ENCODE data around the gene EHD2.

DNA sequence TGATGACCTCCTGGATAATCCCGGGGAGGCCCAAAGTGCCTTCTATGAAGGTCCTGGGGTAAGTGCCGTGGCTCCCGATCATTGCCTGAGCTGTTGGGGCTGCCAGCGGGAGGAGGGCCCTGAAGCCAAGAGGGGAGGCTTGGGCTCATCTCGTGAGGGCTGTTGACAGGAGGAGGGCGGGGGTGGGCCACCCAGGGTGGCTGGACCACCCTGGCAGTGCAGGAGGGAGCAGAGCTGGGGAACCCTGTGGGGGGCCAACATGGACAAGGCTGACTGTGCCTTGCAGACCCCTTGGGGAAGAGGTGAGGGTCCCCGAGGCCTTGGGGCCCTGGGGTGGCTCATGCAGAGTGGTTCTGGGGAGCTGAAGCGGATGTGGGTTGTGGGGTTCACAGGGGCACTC, 37.4 kb upstream of the EHD2 start:
- TF ChIP-seq RCOR1 (IDR thresholded peaks at IDR 0.05; ENCODE audit: insufficient replicate concordance, low read length) (no peak), POLR2A (IDR thresholded peaks at IDR 0.05; ENCODE audit: low read depth, low read length) (no peak), SMC3 (IDR thresholded peaks at IDR 0.05; ENCODE audit: low read depth, low read length) (no peak), RAD21 (IDR thresholded peaks at IDR 0.05; ENCODE audit: low read length) (no peak), BHLHE40 (IDR thresholded peaks at IDR 0.05; ENCODE audit: low read depth, low read length) (no peak), RFX5 (IDR thresholded peaks at IDR 0.05; ENCODE audit: low read depth, low read length) (no peak), FOS (IDR thresholded peaks at IDR 0.05; ENCODE audit: low read depth, low read length) (no peak)
- TF ChIP-seq, protein P1, sequence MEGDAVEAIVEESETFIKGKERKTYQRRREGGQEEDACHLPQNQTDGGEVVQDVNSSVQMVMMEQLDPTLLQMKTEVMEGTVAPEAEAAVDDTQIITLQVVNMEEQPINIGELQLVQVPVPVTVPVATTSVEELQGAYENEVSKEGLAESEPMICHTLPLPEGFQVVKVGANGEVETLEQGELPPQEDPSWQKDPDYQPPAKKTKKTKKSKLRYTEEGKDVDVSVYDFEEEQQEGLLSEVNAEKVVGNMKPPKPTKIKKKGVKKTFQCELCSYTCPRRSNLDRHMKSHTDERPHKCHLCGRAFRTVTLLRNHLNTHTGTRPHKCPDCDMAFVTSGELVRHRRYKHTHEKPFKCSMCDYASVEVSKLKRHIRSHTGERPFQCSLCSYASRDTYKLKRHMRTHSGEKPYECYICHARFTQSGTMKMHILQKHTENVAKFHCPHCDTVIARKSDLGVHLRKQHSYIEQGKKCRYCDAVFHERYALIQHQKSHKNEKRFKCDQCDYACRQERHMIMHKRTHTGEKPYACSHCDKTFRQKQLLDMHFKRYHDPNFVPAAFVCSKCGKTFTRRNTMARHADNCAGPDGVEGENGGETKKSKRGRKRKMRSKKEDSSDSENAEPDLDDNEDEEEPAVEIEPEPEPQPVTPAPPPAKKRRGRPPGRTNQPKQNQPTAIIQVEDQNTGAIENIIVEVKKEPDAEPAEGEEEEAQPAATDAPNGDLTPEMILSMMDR (conservative IDR thresholded peaks at IDR 0.05; ENCODE audit: low read depth, low read length): no peak
- TF ChIP-seq, protein P2, sequence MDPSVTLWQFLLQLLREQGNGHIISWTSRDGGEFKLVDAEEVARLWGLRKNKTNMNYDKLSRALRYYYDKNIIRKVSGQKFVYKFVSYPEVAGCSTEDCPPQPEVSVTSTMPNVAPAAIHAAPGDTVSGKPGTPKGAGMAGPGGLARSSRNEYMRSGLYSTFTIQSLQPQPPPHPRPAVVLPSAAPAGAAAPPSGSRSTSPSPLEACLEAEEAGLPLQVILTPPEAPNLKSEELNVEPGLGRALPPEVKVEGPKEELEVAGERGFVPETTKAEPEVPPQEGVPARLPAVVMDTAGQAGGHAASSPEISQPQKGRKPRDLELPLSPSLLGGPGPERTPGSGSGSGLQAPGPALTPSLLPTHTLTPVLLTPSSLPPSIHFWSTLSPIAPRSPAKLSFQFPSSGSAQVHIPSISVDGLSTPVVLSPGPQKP (IDR thresholded peaks at IDR 0.05; ENCODE audit: borderline replicate concordance, low read depth, low read length): no peak
- TF ChIP-seq, protein P3, sequence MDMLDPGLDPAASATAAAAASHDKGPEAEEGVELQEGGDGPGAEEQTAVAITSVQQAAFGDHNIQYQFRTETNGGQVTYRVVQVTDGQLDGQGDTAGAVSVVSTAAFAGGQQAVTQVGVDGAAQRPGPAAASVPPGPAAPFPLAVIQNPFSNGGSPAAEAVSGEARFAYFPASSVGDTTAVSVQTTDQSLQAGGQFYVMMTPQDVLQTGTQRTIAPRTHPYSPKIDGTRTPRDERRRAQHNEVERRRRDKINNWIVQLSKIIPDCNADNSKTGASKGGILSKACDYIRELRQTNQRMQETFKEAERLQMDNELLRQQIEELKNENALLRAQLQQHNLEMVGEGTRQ (IDR thresholded peaks at IDR 0.05; ENCODE audit: low read depth, low read length): no peak

Measured in IMR-90 (cell line).